GM18508 (cell line): ENCODE results near the gene HNMT.
A peak's percentile ranks its signal among the peaks of the same experiment; 100 is the strongest.

Experiments
- ATAC-seq: cut with Tn5 transposase; IDR thresholded peaks from one replicate; pipeline ENCODE4 v1.9.1; 2021; ENCODE audit warnings: moderate number of reproducible peaks; ENCODE audit not compliant: insufficient read depth, unreplicated experiment

HNMT gene

GRCh38 chr2:137944714-137945113, 19.6 kb upstream of the HNMT start:
- ATAC-seq: no peak

GRCh38 chr2:137945229-137945628, 19.0 kb upstream of the HNMT start:
- ATAC-seq: no peak

GRCh38 chr2:137946227-137946626, 18.0 kb upstream of the HNMT start:
- no peak for ATAC-seq

- ATAC-seq: no peak
Observed at GRCh38 chr2:137947032-137947727, 17.1 kb upstream of the HNMT start.

GRCh38 chr2:137947728-137948336, 16.4 kb upstream of the HNMT start:
- ATAC-seq: no peak

- ATAC-seq: no peak
Observed at GRCh38 chr2:137948894-137949293, 15.4 kb upstream of the HNMT start.

- no peak for ATAC-seq
Observed at GRCh38 chr2:137950238-137950637, 14.0 kb upstream of the HNMT start.

GRCh38 chr2:137951586-137951985, 12.7 kb upstream of the HNMT start:
- no peak for ATAC-seq

- peak; percentile 38 for ATAC-seq
Observed at GRCh38 chr2:137952586-137953129, 11.6 kb upstream of the HNMT start.

GRCh38 chr2:137955536-137955935, 8.7 kb upstream of the HNMT start:
- no peak for ATAC-seq

- no peak for ATAC-seq
Observed at GRCh38 chr2:137957033-137957432, 7.2 kb upstream of the HNMT start.

- no peak for ATAC-seq
Observed at GRCh38 chr2:137959166-137959565, 5.1 kb upstream of the HNMT start.

GRCh38 chr2:137960223-137960622, 4.0 kb upstream of the HNMT start:
- ATAC-seq: no peak

GRCh38 chr2:137961602-137962001, 2.7 kb upstream of the HNMT start:
- ATAC-seq: no peak

GRCh38 chr2:137963535-137964065, 673 bp upstream of the HNMT start:
- ATAC-seq: no peak

- ATAC-seq: no peak
Observed at GRCh38 chr2:137964859-137965459, 686 bp downstream of the HNMT start.

- no peak for ATAC-seq
Observed at GRCh38 chr2:137966043-137966442, 1.8 kb downstream of the HNMT start.

GRCh38 chr2:137967042-137967441, 2.8 kb downstream of the HNMT start:
- ATAC-seq: no peak

GRCh38 chr2:137968477-137969417, 4.5 kb downstream of the HNMT start:
- no peak for ATAC-seq

GRCh38 chr2:137969418-137969765, 5.1 kb downstream of the HNMT start:
- ATAC-seq: no peak
